Hematopoietic multipotent progenitor cell treated with erythropoietin and hydrocortisone succinate and interleukin-3 and kit ligand, for 6 days (in vitro differentiated cells): ENCODE data around the gene KCNT1.
A peak's percentile ranks its signal among the peaks of the same experiment; 100 is the strongest.

Experiments
- DNase-seq: peaks from one replicate; pipeline ENCODE4 v3.0.0-alpha.2; 2015

KCNT1 gene

GRCh38 chr9:135787317-135787716, 85.3 kb downstream of the KCNT1 start:
- no peak for DNase-seq

GRCh38 chr9:135787776-135788575, 86.0 kb downstream of the KCNT1 start:
- DNase-seq = no peak

GRCh38 chr9:135788576-135789300, 86.8 kb downstream of the KCNT1 start:
- no peak for DNase-seq

GRCh38 chr9:135789838-135790291, 87.9 kb downstream of the KCNT1 start:
- no peak for DNase-seq

- no peak for DNase-seq
These were observed 88.4 kb downstream of the KCNT1 start for GRCh38 chr9:135790356-135790755.

- DNase-seq = no peak
These were observed 88.9 kb downstream of the KCNT1 start for GRCh38 chr9:135790850-135791249.

- no peak for DNase-seq
These were observed 89.7 kb downstream of the KCNT1 start for GRCh38 chr9:135791431-135792267.

GRCh38 chr9:135792268-135793128, 90.5 kb downstream of the KCNT1 start:
- no peak for DNase-seq

GRCh38 chr9:135793221-135794056, 91.5 kb downstream of the KCNT1 start:
- DNase-seq = no peak

GRCh38 chr9:135794057-135794335, 92.0 kb downstream of the KCNT1 start:
- no peak for DNase-seq

GRCh38 chr9:135794361-135794885, 92.4 kb downstream of the KCNT1 start:
- no peak for DNase-seq

GRCh38 chr9:135795391-135795790, 93.4 kb downstream of the KCNT1 start:
- no peak for DNase-seq

- no peak for DNase-seq
These were observed 95.0 kb downstream of the KCNT1 start for GRCh38 chr9:135796784-135797485.

- peak; percentile 67 for DNase-seq
These were observed 95.7 kb downstream of the KCNT1 start for GRCh38 chr9:135797507-135798262.

GRCh38 chr9:135798263-135798585, 96.2 kb downstream of the KCNT1 start:
- DNase-seq = no peak

- no peak for DNase-seq
These were observed 97.3 kb downstream of the KCNT1 start for GRCh38 chr9:135799261-135799660.

- DNase-seq = no peak
These were observed 99.1 kb downstream of the KCNT1 start for GRCh38 chr9:135801070-135801469.

- no peak for DNase-seq
These were observed 101.0 kb downstream of the KCNT1 start for GRCh38 chr9:135802876-135803419.

GRCh38 chr9:135803441-135803840, 101.5 kb downstream of the KCNT1 start:
- DNase-seq = no peak
